ENCODE data around the gene MAGEA3.

- TF ChIP-seq CTCF (IDR thresholded peaks at IDR 0.05) (no peak), POLR2A (IDR thresholded peaks at IDR 0.05) (no peak), EP300 (IDR thresholded peaks at IDR 0.05) (no peak), POLR2AphosphoS5 (IDR thresholded peaks at IDR 0.05) (no peak)
Observed at GRCh38 chrX:152733261-152733975, 34.8 kb downstream of the MAGEA3 start, which contains the start of the genes CSAG1 and MAGEA12.
